GM12878 (cell line): Measurements from ENCODE around the gene AMELX. TPM values are rescaled to one million over a fixed set of nuclear protein-coding genes. Genes with fewer than 3 reads are reported as not detected.
A peak's percentile ranks its signal among the peaks of the same experiment; 100 is the strongest.

Experiments
- ATAC-seq: fragments of 200-7000 bp; cut with Tn5 transposase; 3 replicates; pipeline ENCODE4 v1.9.1; 2020; ENCODE audit warnings: mild to moderate bottlenecking, moderate library complexity
- Bru-seq: library from RNA; stranded (reverse); fragments of 400-500 nt; gene quantifications from one replicate; lab custom pipeline; 2021; lab: Mats Ljungman, UMichigan
- BruChase-seq, 2 experiments: library from RNA; stranded (reverse); fragments of 400-500 nt; gene quantifications; one replicate each; lab custom pipeline; 2021; lab: Mats Ljungman, UMichigan
- BruUV-seq: library from RNA; stranded (reverse); fragments of 400-500 nt; replicated peaks from 2 replicates; lab custom pipeline; 2021; lab: Mats Ljungman, UMichigan
- CTCF ChIA-PET: fragments of 300-600 bp; sonication (Branson Sonifier 250); formaldehyde crosslinking; extraction: SDS; loops from one replicate; lab custom pipeline; 2021; ENCODE audit warnings: inconsistent platforms; lab: Yijun Ruan, JAX
- POLR2A ChIA-PET: fragments of 350-600 bp; formaldehyde crosslinking; extraction: SDS; loops from one replicate; lab custom pipeline; 2021; ENCODE audit warnings: inconsistent platforms; lab: Charles Lee
- RAD21 ChIA-PET: fragments of 300-600 bp; sonication (Branson Sonifier 250); formaldehyde crosslinking; loops from one replicate; lab custom pipeline; 2023; ENCODE audit warnings: antibody characterized with exemption; ENCODE audit not compliant: unreplicated experiment; lab: Charles Lee
- SMC1A ChIA-PET: fragments of 300-600 bp; sonication (Branson Sonifier 250); formaldehyde crosslinking; loops from one replicate; lab custom pipeline; 2023; ENCODE audit not compliant: unreplicated experiment, uncharacterized antibody; lab: Charles Lee
- DNase-seq: peaks from one replicate; pipeline ENCODE4 v3.0.0-alpha.2; 2011; ENCODE audit warnings: low read depth, low spot score
- FAIRE-seq: peaks from 3 replicates; lab custom pipeline; 2011; peaks lifted over from hg19 to GRCh38; lab: Jason Lieb, UNC
- H2AFZ ChIP-seq: 2 replicates; pipeline ENCODE4 v1.6.0; 2011; ENCODE audit warnings: low read depth, low read length, control low read depth; ENCODE audit not compliant: control insufficient read depth
- H3K27ac ChIP-seq: 2 replicates; pipeline ENCODE4 v1.5.1; 2011; ENCODE audit warnings: control low read depth; ENCODE audit not compliant: control insufficient read depth, insufficient read depth
- H3K27me3 ChIP-seq, 2 experiments: replicated peaks in 1 of 2; 2 replicates each; pipeline versions ENCODE4 v1.6.0 to v1.6.1; 2011; ENCODE audit warnings: low read length in 1 of 2; ENCODE audit not compliant: control insufficient read depth in 2 of 2, insufficient read depth in 2 of 2
- H3K36me3 ChIP-seq, 2 experiments: 2 replicates each; pipeline ENCODE4 v1.5.1; 2011; ENCODE audit warnings: low read length in 1 of 2; ENCODE audit not compliant: control insufficient read depth in 2 of 2, insufficient read depth in 2 of 2
- H3K4me1 ChIP-seq: 2 replicates; pipeline ENCODE4 v1.6.1; 2011; ENCODE audit warnings: mild to moderate bottlenecking, low read length, moderate library complexity, mixed read lengths; ENCODE audit not compliant: control insufficient read depth, insufficient read depth
- H3K4me2 ChIP-seq: 2 replicates; pipeline ENCODE4 v1.6.0; 2011; ENCODE audit warnings: control low read depth; ENCODE audit not compliant: control insufficient read depth, insufficient read depth
- H3K4me3 ChIP-seq: fragments of 200-600 bp; sonication (generic); 2 replicates; pipeline ENCODE4 v1.5.1; 2016
- H3K79me2 ChIP-seq: 2 replicates; pipeline ENCODE4 v1.6.0; 2011; ENCODE audit warnings: low read length; ENCODE audit not compliant: control insufficient read depth, insufficient read depth
- H3K9ac ChIP-seq: 2 replicates; pipeline ENCODE4 v1.8.0; 2011; ENCODE audit warnings: low read length, control low read depth, mixed read lengths; ENCODE audit not compliant: control insufficient read depth, insufficient read depth
- H3K9me3 ChIP-seq: replicated peaks from 3 replicates; pipeline ENCODE4 v1.5.1; 2011; ENCODE audit warnings: mild to moderate bottlenecking, low read length; ENCODE audit not compliant: control insufficient read depth, insufficient read depth
- H4K20me1 ChIP-seq: 2 replicates; pipeline ENCODE4 v1.6.0; 2011; ENCODE audit not compliant: control insufficient read depth, insufficient read depth
- POU2F2 ChIP-seq: IDR thresholded peaks from 3 replicates; pipeline ENCODE4 v1.6.1; 2011; ENCODE audit warnings: low read depth, mild to moderate bottlenecking, low read length, borderline replicate concordance
- WGBS: methylation state at CpG from one replicate; pipeline ENCODE4 v1.1.6; 2016; ENCODE audit warnings: low lambda C conversion rate; ENCODE audit not compliant: insufficient replicate concordance, insufficient coverage; ENCODE audit errors: missing lambda C conversion rate; 5-methylcytosine and 5-hydroxymethylcytosine counted together
- in situ Hi-C: fragments of 300-500 bp; cut with MboI; formaldehyde crosslinking; loops from 9 replicates; pipeline ENCODE4 v1.14.3; 2018; ENCODE audit warnings: mixed read lengths
- intact Hi-C: fragments of 100-400 bp; cut with micrococcal nuclease; formaldehyde crosslinking; loops from one replicate; pipeline ENCODE4 v1.14.2; 2022; ENCODE audit not compliant: unreplicated experiment
- long read RNA-seq, 2 experiments: library from polyadenylated mRNA; unstranded; transcript quantifications; one replicate each; pipeline ENCODE4 v2.0.0, GENCODE V29; 2019 to 2020
- polyA minus RNA-seq, 3 experiments: library from RNA; depleted of rRNA, polyadenylated mRNA; stranded (reverse); fragments of >200 nt; gene quantifications; 2 replicates each; pipeline ENCODE4 v1.2.3, GENCODE V29; 2011
- polyA plus RNA-seq, 11 experiments: library from polyadenylated mRNA; depleted of rRNA in 4 of 11; unstranded in 6 of 11; stranded (reverse) in 5 of 11; fragments of >200 nt; fragmentation: Nextera tagmentation in 4 of 11; fragmentation: Illumina TruSeq in 1 of 11; extraction: Ambion mirVana in 4 of 11; extraction: Trizol in 1 of 11; gene quantifications; 1 replicate in 1 of 11; 2 replicates in 10 of 11; pipeline versions ENCODE4 v1.2.1 to v1.2.3, GENCODE V29; 2011 to 2016; ENCODE audit warnings: inconsistent platforms in 2 of 11, missing spikeins in 2 of 11, low read depth in 1 of 11
- total RNA-seq, 4 experiments: library from RNA; depleted of rRNA in 3 of 4; stranded (reverse); fragments of >200 nt in 3 of 4; fragmentation: Illumina TruSeq in 1 of 4; extraction: Trizol in 1 of 4; gene quantifications; 2 replicates each; pipeline versions ENCODE4 v1.2.1 to v1.2.3, GENCODE V29; 2013 to 2021
- TF ChIP-seq, protein P1 (sequence below): IDR thresholded peaks from 2 replicates; pipeline ENCODE4 v1.6.1; 2011; ENCODE audit warnings: borderline replicate concordance, low read depth, mild to moderate bottlenecking, moderate library complexity, mixed read lengths, low read length; ENCODE audit not compliant: insufficient read depth; ENCODE audit errors: extremely low read length

AMELX gene
- not detected in 2 replicates for total RNA-seq (2013; cell fraction: nucleolus; rRNA removed)
- total RNA-seq (2014; rRNA removed): not detected in 2 replicates
- total RNA-seq (2014; rRNA removed; fragmentation: Illumina TruSeq; extraction: Trizol): not detected in 2 replicates
- total RNA-seq (2021): not detected in 2 replicates
- not detected for polyA plus RNA-seq (2011; ENCODE audit: low read depth)
- not detected in 2 replicates for polyA plus RNA-seq (2011; rRNA removed)
- 0.10 TPM in 1 of 2 replicates, not detected in the other for polyA plus RNA-seq (2011; cell fraction: cytosol; rRNA removed)
- not detected in 2 replicates for polyA plus RNA-seq (2011; cell fraction: nucleus; rRNA removed)
- polyA plus RNA-seq (2012): not detected in 2 replicates
- not detected in 2 replicates for polyA plus RNA-seq (2014; fragmentation: Illumina TruSeq; extraction: Trizol)
- not detected for polyA plus RNA-seq (2014; fragmentation: Nextera tagmentation; extraction: Ambion mirVana)
- polyA plus RNA-seq (2014; rRNA removed): not detected in 2 replicates
- not detected for polyA plus RNA-seq (2016; fragmentation: Nextera tagmentation; extraction: Ambion mirVana)
- not detected in 2 replicates for polyA minus RNA-seq (2011; rRNA and poly(A)+ RNA removed)
- polyA minus RNA-seq (2011; cell fraction: cytosol; rRNA and poly(A)+ RNA removed): not detected in 2 replicates
- not detected in 2 replicates for polyA minus RNA-seq (2011; cell fraction: nucleus; rRNA and poly(A)+ RNA removed)
- percentile 9 among the genes with signal in this experiment for Bru-seq, nascent RNA
- BruChase-seq, experiment 1, labeled RNA remaining after a 6-hour chase: percentile 24 among the genes with signal in this experiment
- BruChase-seq, experiment 2, labeled RNA remaining after a 2-hour chase: percentile 17 among the genes with signal in this experiment
- long read RNA-seq, experiment 1: 0 reads
- long read RNA-seq, experiment 2: 0 reads

DNA sequence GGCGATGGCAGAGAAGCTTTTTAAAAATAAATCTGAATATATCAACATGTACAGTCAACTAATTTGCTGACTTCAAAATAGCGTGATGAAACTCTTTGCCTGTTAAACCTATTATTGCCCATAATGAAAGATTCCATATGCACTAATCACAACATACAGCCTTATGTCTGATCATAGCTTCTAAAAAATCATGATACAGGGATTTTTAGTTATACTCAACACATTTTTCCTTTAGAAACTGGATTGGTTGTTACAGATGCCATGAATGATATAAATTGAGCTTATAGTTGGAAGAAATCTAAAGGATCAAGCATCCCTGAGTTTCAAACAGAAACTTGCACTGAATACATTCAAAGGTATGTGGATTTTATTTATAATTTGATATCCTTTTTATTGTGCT lies at the start of gene AMELX:
AMELX (plus strand) TSS at position 301 of the 400 bp plus-strand sequence. CDS start 1,376 bp downstream, outside the sequence.
- H3K36me3 ChIP-seq: no peaks in the 10 kb centered on the region
- H2AFZ ChIP-seq: no peak within 1 kb of the TSS
- CTCF ChIA-PET: interaction anchor here (0.5 kb wide), 1 partner anchor 1052 kb away, joined by 3 read pairs; no protein-coding TSS in a partner anchor
- DNase-seq: no peak
- no peak within 1 kb of the TSS for H3K9ac ChIP-seq
- no peaks in the 10 kb centered on the region for H3K4me1 ChIP-seq
- FAIRE-seq: no peak
- POLR2A ChIA-PET: no interaction called here
- no TSS peak for BruUV-seq
- TF ChIP-seq POU2F2: no peak
- TF ChIP-seq, protein P1, sequence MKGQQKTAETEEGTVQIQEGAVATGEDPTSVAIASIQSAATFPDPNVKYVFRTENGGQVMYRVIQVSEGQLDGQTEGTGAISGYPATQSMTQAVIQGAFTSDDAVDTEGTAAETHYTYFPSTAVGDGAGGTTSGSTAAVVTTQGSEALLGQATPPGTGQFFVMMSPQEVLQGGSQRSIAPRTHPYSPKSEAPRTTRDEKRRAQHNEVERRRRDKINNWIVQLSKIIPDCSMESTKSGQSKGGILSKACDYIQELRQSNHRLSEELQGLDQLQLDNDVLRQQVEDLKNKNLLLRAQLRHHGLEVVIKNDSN: no peak
- 27% methylated on average over 2 of the region's 2 CpGs for WGBS
- intact Hi-C loops (no loop called here), in situ Hi-C loops (no loop called here)
- H3K4me3 ChIP-seq: no peak within 1 kb of the TSS
- ATAC-seq: no peak
- H4K20me1 ChIP-seq: no peaks in the 10 kb centered on the region
- RAD21 ChIA-PET: no interaction called here
- H3K9me3 ChIP-seq: no peaks in the 10 kb centered on the region
- H3K27me3 ChIP-seq: no peaks in the 10 kb centered on the region
- H3K4me2 ChIP-seq: no peak within 1 kb of the TSS
- SMC1A ChIA-PET: interaction anchor here (0.5 to 0.7 kb wide), 2 partner anchors 42 to 103 kb away, joined by 3 read pairs; no protein-coding TSS in a partner anchor
- H3K79me2 ChIP-seq: no peaks in the 10 kb centered on the region
- H3K27ac ChIP-seq: no peak within 1 kb of the TSS
